Fibroblast of lung (primary cell): ENCODE data around the gene GALNT18.

Experiments
- EZH2 ChIP-seq: IDR thresholded peaks from 2 replicates; pipeline ENCODE4 v1.5.1; 2012; ENCODE audit warnings: low read length, control low read depth, mild to moderate bottlenecking; ENCODE audit errors: missing control alignments
- TF ChIP-seq, protein P1 (sequence below), 2 donors: IDR thresholded peaks in 1 of 2; conservative IDR thresholded peaks in 1 of 2; 1 replicate in 1 of 2; 2 replicates in 1 of 2; pipeline ENCODE4 v1.5.1; 2011 to 2012; ENCODE audit warnings: low read length in 2 of 2, control low read depth in 1 of 2, inconsistent platforms in 1 of 2, low read depth in 1 of 2, mild to moderate bottlenecking in 1 of 2

DNA sequence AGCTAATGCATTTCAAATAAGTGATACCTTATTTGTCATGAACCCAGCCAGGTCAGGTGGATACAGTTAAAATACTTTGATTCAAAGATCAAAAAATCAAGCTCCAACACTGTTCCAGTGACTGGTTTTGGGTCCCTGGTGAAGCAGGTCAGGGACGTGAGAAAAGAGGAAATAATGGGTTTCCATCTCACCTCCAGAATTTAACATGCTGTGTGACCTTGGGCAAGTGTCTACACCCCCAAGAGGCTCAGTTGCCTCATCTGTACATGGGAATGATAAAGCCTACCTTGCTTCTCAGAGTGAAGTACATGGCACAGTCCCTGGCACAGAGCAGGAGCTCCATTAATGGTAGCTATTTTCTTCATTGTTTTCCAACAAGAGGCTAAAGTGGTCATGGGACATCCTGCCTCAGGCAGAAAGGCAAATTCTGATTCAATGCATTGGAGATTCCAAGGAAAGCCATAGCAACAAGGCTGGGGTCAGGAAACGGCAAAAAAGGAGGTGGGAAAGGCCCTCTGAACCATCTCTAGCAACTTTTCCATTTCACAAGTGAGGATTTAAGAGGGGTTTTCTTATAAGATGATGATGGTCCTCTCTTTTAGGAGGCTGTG, 377.2 kb downstream of the GALNT18 start:
- TF ChIP-seq, protein P1, sequence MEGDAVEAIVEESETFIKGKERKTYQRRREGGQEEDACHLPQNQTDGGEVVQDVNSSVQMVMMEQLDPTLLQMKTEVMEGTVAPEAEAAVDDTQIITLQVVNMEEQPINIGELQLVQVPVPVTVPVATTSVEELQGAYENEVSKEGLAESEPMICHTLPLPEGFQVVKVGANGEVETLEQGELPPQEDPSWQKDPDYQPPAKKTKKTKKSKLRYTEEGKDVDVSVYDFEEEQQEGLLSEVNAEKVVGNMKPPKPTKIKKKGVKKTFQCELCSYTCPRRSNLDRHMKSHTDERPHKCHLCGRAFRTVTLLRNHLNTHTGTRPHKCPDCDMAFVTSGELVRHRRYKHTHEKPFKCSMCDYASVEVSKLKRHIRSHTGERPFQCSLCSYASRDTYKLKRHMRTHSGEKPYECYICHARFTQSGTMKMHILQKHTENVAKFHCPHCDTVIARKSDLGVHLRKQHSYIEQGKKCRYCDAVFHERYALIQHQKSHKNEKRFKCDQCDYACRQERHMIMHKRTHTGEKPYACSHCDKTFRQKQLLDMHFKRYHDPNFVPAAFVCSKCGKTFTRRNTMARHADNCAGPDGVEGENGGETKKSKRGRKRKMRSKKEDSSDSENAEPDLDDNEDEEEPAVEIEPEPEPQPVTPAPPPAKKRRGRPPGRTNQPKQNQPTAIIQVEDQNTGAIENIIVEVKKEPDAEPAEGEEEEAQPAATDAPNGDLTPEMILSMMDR (conservative IDR thresholded peaks at IDR 0.05 in 1 of 2, IDR thresholded peaks at IDR 0.05 in 1 of 2; ENCODE audit: low read depth in 1 of 2, low read length in 2 of 2): no peak
- TF ChIP-seq EZH2: no peak
